ENCODE data around the gene PLEKHA6.

The PLEKHA6 gene

DNA sequence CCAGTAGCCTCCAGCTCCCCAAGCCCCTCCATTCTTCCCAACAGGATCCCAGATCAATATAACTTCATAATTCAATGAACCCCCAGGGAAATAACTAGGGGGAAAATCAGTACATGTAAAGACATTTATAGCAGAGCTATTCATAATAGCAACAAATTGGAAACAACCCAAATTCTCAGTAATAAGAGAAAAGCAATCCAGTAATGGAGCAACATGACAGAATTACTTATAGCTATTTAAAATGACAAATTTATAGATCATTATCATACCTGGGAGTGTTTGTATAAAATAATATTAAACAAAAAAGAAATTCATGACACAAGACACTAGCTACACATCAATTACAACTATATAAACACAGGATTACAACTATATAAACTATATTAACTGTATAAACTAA lies 20.2 kb downstream of the PLEKHA6 start:
- DNase-seq (ENCODE audit: extremely low read depth, low read depth): no peak

DNA sequence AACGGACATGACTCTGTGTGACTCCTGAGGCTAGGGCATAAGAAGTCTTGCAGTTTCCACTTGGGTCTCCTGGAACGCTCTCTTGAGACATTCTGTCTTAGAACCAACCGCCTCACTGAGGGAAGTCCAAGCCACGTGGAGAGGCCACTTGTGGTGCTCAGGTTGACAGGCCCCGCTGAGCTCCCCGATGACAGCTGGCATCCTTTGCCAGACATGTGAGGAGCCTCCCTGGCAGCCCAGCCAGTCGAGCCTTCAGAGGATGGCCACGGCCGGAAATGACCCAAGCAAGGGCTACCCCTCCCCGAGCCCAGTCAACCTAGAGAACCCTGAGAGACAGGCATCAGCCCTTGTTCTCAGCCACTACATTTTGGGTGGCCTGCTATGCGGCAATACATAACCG lies 20.7 kb downstream of the PLEKHA6 start:
- no peak for DNase-seq (ENCODE audit: extremely low read depth, low read depth)
- TF ChIP-seq, protein P1, sequence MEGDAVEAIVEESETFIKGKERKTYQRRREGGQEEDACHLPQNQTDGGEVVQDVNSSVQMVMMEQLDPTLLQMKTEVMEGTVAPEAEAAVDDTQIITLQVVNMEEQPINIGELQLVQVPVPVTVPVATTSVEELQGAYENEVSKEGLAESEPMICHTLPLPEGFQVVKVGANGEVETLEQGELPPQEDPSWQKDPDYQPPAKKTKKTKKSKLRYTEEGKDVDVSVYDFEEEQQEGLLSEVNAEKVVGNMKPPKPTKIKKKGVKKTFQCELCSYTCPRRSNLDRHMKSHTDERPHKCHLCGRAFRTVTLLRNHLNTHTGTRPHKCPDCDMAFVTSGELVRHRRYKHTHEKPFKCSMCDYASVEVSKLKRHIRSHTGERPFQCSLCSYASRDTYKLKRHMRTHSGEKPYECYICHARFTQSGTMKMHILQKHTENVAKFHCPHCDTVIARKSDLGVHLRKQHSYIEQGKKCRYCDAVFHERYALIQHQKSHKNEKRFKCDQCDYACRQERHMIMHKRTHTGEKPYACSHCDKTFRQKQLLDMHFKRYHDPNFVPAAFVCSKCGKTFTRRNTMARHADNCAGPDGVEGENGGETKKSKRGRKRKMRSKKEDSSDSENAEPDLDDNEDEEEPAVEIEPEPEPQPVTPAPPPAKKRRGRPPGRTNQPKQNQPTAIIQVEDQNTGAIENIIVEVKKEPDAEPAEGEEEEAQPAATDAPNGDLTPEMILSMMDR (IDR thresholded peaks at IDR 0.05; ENCODE audit: low read depth, low read length): no peak

More for the DNA sequence above, 20.2 kb downstream of the PLEKHA6 start:
- TF ChIP-seq, protein P1 (IDR thresholded peaks at IDR 0.05; ENCODE audit: low read depth, low read length): no peak

DNA sequence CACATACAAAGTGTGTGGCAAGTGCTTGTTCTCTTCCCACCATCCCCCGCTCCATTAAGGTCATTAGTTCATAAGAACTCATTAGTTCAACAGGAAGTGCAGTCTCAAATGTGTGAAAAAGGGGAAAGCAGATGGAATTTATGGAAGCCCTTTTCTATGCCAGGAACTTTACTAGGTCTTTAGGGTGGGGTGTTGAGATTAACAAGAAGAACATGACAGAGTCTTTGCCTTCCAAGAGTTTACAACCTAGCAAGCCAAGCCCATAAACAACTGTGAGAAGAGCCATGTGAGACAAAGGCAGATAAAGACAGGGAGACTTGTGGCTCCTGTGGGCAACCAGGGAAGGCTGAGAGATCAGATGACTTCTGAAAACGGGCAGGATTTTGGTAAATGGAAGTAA lies 21.4 kb downstream of the PLEKHA6 start:
- TF ChIP-seq, protein P1 (IDR thresholded peaks at IDR 0.05; ENCODE audit: low read depth, low read length): no peak
- DNase-seq (ENCODE audit: extremely low read depth, low read depth): no peak

DNA sequence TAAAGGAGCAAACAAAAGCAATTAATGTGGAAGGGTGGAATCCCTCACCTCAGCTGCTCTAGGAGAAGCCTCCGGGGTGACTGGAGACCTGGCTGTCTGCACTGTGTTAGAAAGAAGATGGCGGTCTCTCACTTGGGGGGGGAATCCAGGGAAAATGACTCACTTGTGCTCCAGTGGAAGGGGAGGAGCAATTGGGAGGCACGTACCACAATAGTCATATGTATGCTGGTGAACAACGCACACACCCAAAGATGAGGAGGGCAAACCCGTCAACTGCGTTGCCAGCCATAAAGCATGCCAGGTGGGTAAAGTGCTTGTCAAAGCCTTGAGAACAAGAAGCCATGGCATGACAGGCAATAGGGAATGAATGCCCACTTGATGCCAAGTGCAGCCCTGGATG lies 22.1 kb downstream of the PLEKHA6 start:
- TF ChIP-seq, protein P1 (IDR thresholded peaks at IDR 0.05; ENCODE audit: low read depth, low read length): no peak
- no peak for DNase-seq (ENCODE audit: extremely low read depth, low read depth)

DNA sequence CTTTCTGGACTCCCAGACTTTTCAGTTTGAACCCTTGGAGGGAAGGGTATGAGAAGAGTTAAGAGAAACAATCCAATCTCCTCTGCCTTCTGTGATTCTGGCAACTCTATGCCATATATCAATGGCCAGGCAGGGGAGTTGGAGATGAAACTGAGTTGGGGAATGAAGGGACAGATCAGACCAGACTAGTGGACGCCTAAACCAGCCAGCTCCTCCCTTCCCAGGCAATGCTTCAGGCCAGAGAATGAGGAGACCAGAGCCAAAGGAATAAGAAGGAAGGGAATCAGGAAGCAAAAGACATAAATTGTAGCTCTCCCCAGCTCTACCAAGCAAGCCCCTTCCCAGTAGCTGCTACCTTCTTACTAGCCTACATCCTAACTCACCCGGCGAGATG lies 22.7 kb downstream of the PLEKHA6 start:
- no peak for DNase-seq (ENCODE audit: extremely low read depth, low read depth)
- TF ChIP-seq, protein P1 (IDR thresholded peaks at IDR 0.05; ENCODE audit: low read depth, low read length): no peak

DNA sequence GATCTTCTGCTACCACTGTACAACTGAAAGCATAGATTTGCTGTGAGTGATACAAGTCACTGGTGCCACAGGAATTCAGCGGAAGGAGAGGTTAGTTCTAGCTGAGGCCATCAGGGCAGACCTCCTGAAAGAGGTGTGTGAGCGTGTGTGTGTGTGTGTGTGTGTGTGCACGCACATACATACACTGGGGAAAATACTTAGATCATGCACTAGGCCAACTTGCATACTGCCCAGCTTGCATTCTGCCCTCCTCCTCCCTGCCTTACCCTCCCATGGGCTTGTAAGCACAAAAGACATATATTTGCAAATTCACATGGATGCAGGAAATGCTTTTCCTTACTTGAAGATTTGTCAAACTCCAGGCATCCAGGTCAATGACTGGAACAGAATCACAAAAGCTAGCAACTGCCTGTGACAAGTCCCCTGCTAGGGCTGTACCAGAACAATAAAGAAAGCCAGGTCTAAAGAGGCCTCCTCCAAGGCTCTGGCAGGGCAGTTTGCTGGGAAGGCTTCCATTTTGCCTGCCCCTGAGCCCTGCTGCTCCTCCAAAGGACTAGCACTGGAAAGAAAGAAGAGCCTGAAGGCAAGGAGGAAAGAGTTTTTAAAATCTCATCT lies 23.2 kb downstream of the PLEKHA6 start:
- TF ChIP-seq, protein P1 (IDR thresholded peaks at IDR 0.05; ENCODE audit: low read depth, low read length): no peak
- DNase-seq (ENCODE audit: extremely low read depth, low read depth): no peak

DNA sequence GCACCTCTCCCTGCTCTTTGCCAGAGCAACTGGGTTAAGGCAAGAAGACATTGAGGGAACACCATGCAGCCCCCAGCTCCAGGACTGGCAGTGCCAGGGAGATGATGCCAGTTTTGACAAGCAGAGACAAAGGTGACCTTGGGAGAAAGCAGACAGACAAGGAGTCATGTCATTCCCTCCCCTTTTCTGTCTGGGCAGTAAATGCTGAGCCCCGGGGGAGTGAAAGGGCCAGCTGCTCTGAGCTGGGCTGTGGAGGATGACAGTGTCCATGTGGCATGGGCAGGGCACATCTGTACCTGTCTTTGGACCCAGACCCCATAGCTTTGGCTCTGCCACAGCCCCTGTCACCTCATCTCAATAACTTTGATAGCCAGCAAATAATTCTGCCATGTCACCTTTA lies 24.2 kb downstream of the PLEKHA6 start:
- DNase-seq (ENCODE audit: extremely low read depth, low read depth): no peak
- TF ChIP-seq, protein P1 (IDR thresholded peaks at IDR 0.05; ENCODE audit: low read depth, low read length): no peak
